HG03064 (cell line): ENCODE data around the gene ENPP6.

Experiments
- ATAC-seq: cut with Tn5 transposase; IDR thresholded peaks from one replicate; pipeline ENCODE4 v1.9.1; 2021; ENCODE audit warnings: low read depth; ENCODE audit not compliant: unreplicated experiment

ENPP6 gene

DNA sequence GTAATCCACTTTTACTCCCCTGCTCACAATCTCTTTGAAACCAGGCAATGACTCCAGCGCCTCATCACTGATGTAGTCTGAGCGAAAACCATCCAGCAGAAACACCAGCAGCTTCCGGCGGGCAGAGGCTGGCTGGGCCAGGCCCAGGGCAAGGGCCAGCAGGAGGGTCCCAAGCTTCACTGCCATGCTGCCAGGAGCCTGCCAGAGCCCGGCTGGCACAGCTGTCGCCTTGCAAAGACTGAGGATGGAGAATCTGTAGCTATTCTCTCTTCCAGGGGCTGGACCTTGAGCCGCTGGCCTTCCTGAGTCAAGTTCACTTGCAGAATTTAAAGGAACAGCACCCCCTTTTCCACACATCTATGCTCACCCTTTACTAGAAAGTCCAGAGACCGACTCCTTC is at the start of gene ENPP6:
Gene ENPP6, minus strand, starts transcription at position 240 of the 400 bp plus-strand sequence. Its CDS starts 54 bp downstream, at position 186.
- no peak for ATAC-seq

- no peak for ATAC-seq
Measured at GRCh38 chr4:184267206-184267608, 49.5 kb upstream of the ENPP6 start.

- ATAC-seq: no peak
Measured at GRCh38 chr4:184265546-184266351, 48.1 kb upstream of the ENPP6 start.

DNA sequence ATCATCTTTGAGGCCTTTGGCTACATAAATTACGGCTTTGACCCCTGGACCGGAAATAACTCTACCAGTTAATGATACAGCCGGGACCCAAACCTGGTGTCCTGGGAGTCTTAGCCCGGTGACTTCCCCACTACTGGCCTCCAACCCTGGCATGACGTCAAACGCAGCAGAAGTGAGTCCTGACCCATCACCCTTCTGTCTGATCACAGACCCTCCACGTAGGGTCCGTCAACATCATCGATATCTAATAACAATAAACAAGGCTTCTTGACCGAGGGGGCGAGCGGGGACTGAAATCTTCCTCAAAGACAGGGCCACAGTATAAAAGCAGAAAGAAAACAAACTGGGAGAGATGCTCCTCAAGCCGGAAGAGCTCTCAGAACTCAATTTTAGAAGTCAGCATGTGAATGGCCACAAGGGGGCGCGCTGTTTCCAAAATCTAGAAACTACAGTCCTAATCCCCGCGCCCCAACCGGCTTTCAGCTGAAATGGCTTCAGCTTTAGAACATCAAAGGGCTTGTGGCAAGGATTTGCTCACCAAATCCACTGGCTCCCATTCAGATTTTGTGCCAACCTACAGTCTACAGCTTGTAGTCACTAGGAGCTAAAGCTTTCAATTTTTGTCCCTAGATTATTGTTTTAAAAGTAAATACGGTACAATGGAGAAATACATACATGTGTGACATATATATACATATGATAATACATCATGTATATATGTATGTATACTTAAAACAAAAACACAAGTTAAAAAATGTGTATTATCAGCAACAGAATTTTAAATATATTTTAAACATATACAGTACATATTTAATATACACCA is 46.4 kb upstream of the ENPP6 start:
- ATAC-seq: peak; percentile 28

DNA sequence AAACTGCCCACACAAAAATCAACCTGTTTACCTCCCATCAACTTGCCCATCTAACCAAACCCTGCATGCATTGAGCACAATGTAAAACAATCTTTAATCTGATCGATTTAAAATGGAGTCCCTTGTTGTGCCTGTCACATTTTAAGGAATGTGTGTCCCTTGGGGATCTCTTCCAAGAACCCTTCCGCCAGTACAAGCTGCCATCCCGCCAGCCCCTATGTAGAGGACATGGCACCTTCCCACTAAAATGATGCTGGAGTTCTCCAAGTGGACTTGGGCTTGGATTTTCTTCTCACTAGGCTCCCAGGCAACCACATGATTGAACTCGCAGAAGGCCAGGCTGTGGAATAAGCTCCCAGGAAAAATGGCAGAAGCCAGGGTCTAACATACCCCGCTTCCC is 45.8 kb upstream of the ENPP6 start:
- no peak for ATAC-seq

DNA sequence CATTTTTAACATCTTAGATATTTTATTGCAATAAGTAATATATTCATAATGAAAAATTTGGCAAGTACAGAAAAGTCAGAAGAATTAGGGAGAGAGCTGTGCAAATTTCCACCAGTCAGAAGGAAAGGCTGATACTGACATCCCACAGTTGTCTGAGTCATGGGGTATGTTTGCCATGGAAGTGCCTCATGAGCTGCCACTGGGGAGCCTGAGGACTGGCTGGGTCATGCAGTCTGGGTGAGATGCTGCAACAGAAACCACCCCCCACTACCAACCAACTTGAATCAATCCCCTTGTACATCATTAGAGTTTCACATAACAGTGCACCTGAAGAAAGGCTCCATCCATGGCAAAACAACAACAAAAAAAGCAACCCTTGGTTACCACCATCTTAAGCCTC is 45.2 kb upstream of the ENPP6 start:
- no peak for ATAC-seq

DNA sequence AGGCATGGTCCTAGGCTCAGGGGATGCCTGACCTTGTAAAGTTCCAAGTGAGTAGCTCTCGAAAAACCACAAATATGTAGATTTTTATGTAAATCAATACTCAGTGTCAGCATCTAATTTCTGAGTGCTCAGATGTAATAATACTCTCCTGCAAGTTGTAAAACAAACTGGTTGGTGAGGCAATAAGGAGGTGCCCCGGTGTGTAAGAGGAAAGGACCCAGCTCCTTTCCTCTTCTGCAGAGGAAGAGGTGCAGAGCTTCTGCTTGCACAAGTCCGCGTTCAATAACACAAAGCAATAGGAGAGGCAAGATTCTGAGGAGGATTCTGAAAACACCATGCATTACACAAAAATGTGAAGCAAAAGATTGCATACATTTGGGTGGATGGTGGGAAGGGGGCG is 43.6 kb upstream of the ENPP6 start:
- ATAC-seq: no peak

DNA sequence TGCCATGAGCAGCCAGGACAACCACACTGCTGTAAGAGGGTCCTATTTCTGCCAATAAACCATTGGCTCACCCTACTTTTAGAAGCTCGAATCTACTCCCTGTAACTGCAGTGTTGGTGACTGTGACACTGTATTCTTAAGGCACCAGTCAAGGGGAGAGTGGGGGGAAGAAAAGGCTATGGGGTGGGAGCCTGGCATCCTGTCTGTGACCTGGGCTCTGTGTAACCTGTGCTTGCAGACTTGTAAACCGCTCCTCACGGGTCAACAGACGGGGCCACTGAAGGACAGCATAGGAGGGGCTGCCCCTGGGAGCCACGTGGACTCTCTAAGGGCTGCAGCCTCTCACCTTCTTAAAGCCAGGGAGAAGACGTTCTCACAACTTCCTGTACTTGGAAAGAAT is 42.2 kb upstream of the ENPP6 start:
- ATAC-seq: no peak

- ATAC-seq: no peak
Measured at GRCh38 chr4:184259081-184259480, 41.4 kb upstream of the ENPP6 start.

DNA sequence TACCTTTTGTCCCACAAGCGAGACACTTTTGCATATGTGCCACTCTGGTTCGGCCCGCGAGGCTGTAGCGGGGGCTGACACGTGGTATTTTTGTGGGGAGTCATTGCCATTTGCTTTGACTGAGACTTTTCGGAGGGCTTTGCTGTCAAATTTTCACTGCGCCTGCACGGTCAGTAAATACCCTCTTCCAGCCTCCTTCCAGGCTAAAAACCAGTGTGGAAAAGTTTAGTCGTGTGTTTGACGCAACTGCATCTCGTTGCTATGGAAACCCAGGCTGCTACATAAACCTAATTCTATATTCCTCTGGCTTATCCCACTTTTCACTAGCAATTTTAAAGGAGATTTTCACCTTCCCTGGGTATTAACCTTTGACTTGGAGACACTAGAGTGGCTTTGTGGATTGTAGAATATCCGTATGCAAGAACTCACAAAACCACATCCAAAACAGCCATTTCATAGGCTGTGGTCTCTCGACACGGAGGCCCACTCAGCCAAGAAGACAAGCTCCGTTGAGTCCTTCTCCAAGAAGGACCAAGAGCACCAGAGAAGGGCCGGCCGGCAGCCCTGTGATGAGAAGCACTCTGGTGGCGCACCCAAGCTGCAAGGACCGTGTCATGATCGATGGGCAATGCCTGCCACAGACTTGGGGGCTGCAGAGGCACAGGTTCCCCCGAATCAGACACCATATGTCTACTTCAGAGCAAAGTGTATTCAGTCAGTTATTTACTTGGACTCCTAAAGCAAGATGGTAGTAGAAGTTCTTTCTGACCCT is 38.4 kb upstream of the ENPP6 start:
- no peak for ATAC-seq

GRCh38 chr4:184255361-184255760 is 37.7 kb upstream of the ENPP6 start:
- ATAC-seq: no peak

DNA sequence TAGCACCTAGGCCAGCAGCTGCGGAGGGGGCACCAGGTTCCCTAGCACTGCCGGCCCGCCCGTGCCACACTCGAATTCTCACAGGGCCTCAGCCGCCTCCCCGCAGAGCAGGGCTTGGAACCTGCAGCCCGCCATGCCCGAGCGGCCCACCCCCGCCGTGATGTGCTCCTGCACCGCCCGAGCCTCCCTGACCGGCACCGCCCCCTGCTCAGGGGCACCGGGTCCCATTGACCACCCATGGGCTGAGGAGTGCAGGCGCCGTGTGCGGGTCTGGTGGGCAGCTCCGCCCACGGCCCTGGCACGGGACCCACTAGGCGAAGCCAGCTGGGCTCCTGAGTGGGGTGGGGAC is 35.4 kb upstream of the ENPP6 start:
- ATAC-seq: no peak

DNA sequence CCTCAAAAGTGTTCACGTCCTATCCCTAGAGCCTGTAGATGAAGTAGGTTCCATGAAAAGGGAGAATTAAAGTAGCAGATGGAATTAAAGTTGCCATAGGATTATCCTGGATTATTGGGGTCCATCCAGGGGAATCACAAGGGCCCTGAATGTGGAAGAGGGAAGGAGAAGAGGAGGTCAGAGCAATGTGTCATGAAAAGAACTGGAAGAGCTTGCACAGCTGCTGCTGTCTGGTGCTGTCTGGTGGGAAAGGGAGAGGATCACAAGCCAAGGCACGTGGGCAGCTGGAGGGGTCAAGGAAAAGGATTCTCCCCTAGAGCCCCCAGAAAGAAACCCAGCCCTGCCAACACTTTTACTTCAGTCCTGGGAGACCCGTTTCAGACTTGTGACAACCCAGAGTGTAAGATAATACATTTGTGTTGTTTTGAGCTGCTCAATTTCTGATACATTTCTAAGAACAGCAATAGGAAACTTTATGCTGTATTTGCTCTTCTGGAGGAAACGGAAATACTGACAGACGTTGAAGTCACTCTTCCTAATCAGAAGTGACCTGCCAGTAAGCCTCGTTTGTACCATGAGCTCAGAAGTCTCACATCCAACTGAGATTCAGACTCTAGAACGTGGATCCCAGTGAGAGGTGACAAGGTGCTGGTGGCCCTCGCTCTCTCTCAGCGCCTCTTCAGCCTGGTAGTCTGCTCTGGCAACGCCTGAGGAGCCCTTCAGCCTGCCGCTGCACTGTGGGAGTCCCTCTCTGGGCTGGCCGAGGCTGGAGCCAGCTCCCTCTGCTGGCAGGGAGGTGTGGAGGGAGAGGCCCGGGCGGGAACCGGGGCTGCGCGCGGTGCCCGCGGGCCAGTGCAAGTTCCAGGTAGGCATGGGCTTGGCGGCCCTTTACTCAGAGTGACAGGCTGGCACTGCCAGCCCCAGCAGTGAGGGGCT is 34.7 kb upstream of the ENPP6 start:
- no peak for ATAC-seq

- no peak for ATAC-seq
Measured at GRCh38 chr4:184251670-184251980, 34.0 kb upstream of the ENPP6 start.

DNA sequence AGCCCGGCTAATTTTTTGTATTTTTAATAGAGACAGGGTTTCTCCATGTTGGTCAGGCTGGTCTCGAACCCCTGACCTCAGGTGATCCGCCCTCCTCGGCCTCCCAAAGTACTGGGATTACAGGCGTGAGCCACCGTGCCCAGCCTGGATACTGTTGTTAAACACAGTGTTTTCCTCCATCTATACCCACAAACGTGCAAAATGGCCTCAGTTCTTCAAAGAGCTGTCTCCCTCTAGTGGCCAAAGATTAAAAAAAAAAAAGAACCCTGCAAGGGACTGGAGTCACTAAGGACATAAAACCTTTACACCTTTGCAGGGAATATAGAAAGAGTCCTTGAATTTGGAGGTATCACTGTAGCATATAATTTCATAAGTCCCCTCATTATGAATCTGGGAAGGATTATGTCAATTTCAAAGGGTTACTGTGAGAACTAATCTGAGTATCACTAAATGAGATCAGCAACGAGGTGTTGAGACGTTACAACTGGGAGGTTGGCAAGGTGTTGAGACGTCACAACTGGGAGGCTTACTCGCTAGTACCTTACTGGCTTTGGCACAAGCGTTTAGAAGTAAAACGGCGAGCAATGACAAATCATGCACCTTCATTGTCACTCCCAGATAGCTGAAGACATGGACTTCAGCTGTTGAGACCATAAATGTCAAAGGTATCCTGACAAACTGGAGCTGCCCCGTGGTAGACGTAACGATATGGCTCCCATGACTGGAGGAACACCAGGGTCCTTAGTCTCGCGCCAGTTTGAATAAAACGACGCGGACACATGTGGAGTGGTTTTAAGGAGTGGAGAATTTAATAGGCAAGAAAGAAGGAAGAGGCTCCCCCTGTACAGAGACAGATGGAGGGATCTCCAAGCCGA is 33.4 kb upstream of the ENPP6 start:
- no peak for ATAC-seq

- no peak for ATAC-seq
Measured at GRCh38 chr4:184248216-184248615, 30.5 kb upstream of the ENPP6 start.

DNA sequence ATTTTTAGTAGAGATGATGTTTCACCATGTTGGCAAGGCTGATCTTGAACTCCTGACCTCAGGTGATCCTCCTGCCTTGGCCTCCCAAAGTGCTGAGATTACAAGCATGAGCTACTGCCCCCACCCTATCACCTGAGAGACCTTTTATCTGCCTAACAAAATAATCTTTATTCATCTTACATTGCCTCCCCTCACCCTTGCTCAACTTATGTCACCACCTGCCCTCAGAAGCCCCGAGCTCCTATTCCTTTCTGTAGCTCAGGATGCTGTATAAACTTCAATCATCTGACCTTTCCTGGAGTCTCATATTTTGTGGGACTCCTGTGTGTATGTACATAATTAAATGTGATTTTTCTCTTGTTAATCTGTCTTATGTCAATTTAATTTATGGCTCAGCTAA is 29.7 kb upstream of the ENPP6 start:
- no peak for ATAC-seq

GRCh38 chr4:184246426-184246825 is 28.8 kb upstream of the ENPP6 start:
- ATAC-seq: no peak

- ATAC-seq: no peak
Measured at GRCh38 chr4:184238072-184238745, 20.5 kb upstream of the ENPP6 start.
